Measurements from ENCODE around the gene SEC11C.
"Not testable (repeated sequence)": the region's sequence is repeated elsewhere in the genome, so short reads cannot be mapped to it uniquely, and the experiment has no call there.

SEC11C gene

DNA sequence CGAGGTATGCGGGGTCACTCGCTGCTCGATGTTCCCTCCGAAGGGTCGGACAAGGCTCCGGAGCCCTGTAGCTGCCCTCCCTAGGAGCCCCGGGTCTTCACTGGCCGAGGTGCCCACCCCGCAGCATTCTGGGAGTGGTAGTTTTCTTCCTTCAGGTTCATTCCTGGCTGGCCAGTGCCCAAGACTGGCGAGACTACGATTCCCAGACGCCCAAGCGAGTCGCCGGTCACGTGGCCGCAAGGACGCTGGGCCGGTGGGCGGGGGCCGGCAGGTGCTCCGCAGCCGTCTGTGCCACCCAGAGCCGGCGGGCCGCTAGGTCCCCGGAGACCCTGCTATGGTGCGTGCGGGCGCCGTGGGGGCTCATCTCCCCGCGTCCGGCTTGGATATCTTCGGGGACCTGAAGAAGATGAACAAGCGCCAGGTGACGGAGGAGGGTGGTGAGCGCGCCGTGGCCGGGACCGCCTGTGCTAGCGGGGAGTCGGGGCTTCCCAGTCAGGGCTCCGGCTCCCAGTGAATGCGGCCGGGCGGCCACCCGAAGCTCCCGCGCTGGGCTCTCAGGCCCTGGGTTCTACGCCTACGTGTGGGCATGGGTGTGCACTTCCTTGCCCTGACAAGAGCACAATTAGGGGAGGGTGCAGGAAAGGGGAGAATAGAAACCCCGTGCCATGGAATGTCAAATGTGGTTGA is at the start of gene SEC11C:
Gene SEC11C (plus strand): TSS at position 270 of the 687 bp plus-strand sequence. CDS start 65 bp downstream, at position 335.
- peak; percentile 92 for DNase-seq

DNA sequence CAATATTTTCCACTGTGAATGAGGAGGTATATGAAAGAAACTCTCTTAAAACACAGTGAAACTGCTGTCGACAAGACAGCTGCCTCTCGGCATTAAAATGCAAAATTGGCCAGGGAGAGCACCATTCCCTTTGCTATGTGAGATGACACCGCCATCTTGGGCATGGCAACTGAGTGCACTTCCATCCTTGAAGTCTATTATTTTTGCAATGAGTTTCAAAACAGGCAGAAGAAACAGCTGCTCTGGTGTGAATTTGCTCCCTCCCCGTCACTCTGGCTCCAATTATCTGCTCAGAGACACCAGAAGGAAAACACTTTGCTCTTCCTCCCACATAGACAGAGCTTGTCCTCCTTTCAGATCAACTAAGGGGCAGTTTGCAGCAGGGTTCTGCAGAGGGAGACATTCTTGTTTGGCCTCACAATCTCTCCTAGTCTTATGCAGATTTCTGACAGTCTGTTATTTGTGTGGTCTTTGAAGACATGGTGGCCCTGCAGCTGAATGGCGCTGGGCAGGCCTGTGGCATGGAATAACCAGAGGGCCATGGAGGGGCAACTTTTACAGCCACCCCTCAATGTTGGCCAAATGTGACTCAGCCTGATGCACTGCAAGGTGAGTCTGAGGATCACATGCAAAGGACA is 48.6 kb upstream of the SEC11C start:
- DNase-seq = no peak

GRCh38 chr18:59093668-59094067 is 46.0 kb upstream of the SEC11C start:
- DNase-seq = no peak

DNA sequence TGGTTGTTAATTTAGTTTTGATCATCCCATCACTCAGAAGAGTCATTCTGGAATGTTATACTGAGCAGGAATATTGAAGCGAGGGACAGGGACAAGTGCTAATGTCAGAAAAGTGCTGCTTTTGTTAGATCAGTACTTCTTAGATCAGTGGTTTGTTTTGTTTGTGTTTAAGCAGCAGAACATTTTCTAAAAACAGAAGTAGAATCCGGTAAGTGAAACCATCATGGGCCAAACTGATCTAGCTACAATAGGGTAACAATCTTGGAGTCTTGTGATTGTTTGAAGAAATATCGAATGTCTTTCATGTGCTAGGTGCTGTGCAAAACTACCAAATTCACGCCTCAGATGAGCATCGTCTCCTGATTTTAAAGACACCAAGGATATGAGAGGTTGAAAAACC is 45.1 kb upstream of the SEC11C start:
- no peak for DNase-seq

DNA sequence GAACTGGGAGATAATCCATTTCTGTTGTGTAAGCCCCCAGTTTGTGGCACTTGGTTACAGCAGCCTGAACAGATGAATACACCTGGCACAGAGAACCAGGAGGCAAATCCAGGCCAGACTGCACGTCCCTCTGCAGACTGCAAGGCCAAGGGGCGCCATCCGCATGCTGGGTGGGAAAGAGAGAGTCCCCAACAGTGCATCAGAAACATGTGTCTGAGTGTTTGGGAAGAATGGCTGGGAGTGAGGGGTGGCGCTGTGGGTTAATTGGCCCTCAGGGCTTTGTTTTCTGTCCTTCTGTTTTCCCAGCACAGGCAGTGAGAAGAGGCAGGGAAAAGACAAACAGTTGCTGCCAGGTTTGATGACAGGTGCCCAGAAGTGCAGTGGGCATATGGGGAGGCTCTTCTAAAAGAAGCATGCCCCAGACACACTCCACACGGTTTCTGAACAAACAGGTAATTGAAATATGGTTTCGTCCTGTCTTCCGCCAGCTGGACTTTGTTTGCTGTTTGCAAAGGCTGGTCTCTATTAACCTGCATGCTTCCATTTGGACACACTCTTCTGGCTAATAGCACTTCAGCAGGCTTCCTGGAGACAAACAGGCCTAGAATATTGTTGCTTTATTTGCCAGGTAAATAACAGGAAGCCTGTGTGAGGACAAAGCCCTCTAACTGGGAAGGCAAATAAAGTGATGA is 43.4 kb upstream of the SEC11C start:
- no peak for DNase-seq

- DNase-seq = no peak
Measured at GRCh38 chr18:59101830-59102414, 37.8 kb upstream of the SEC11C start.

GRCh38 chr18:59109375-59109774 is 30.3 kb upstream of the SEC11C start:
- no peak for DNase-seq

- DNase-seq = no peak
Measured at GRCh38 chr18:59114160-59114559, 25.5 kb upstream of the SEC11C start.

DNA sequence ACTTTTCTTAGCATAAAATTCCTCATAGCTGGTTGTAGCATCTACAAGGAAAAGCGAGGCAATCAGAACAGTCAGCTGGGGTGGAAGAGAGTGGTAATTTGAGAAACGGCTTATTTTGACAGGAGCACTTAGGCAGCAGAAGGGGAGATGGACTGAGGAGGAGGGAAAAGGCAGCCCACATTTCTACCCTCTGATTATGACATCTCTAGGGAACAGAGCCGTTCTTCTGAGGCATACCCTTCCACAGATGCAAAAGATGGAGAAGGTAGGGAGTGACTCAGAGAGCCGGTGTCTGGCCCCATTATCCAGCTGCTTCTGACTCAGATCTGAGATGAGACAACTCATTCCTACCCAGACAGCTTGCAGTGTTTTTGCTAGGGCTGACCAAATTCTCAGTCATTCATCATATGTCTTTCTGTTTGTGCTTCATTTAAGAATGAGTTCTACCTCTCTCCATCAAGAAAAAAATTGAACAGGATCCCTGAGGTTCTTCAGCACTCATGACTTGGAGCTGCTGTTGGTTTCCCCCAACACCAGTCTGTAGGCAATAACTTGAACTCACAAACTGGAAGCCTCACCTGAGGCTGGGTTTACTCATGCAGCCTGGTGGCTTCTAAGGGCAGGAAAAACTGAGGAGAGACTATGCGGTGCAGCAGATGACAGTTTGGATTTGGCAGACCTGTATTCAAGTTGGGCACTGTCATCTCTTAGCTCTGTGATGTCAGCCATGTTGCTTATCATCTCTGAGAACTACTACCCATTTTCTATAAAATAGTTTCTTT is 15.9 kb upstream of the SEC11C start:
- no peak for DNase-seq

GRCh38 chr18:59124370-59124704 is 15.3 kb upstream of the SEC11C start:
- no peak for DNase-seq

DNA sequence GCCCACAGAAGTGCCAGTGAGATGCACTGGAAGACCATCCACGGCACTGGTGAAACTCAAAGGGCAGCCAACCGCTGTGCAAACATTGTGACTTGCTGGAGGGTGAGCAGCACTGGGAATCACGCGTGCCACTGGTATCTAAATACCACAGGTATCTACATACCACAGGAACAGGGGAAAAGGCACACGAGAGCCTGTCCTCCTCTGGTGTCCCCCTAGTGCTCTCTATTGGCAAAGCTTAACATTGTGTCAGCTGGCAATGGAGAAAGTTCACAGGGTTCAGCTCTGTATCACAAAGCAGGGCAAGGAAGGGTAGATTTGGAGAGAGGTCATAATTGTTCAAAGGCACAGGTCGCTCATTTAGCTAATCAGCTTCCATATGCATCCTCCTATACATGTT is 12.6 kb upstream of the SEC11C start:
- DNase-seq = no peak

- DNase-seq = no peak
Measured at GRCh38 chr18:59129951-59130703, 9.6 kb upstream of the SEC11C start.

- no peak for DNase-seq
Measured at GRCh38 chr18:59132810-59133465, 6.7 kb upstream of the SEC11C start.

GRCh38 chr18:59139291-59139614 is 431 bp upstream of the SEC11C start:
- DNase-seq = peak; percentile 89

DNA sequence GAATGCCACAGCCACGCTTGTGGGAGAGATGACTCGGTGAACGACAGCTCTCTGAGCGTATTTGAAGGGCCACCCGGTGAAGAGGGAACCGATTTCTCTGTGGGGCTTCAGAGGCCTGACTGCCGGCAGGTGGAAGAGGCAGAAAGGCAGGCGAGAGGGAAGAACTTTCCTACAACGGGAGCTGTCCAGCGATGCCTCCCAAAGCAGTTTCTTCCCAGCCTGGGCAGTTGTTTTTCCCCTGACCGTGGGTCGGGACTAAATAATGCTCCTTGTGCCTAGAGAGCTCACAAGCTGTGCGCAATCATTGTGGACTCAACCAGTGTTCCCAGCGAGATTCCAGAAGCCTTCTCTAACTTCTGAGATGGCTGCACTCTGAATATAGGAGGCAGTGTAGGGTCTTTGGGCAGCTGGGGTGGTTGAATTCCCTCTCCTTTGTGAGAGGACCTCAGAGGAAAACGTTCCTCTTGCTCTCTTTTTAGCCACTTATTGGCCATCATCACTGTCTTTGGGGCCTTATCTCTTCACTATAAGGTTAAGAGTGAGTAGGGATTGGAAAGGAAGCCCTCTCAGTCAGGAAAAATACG is 710 bp downstream of the SEC11C start:
- DNase-seq = no peak

DNA sequence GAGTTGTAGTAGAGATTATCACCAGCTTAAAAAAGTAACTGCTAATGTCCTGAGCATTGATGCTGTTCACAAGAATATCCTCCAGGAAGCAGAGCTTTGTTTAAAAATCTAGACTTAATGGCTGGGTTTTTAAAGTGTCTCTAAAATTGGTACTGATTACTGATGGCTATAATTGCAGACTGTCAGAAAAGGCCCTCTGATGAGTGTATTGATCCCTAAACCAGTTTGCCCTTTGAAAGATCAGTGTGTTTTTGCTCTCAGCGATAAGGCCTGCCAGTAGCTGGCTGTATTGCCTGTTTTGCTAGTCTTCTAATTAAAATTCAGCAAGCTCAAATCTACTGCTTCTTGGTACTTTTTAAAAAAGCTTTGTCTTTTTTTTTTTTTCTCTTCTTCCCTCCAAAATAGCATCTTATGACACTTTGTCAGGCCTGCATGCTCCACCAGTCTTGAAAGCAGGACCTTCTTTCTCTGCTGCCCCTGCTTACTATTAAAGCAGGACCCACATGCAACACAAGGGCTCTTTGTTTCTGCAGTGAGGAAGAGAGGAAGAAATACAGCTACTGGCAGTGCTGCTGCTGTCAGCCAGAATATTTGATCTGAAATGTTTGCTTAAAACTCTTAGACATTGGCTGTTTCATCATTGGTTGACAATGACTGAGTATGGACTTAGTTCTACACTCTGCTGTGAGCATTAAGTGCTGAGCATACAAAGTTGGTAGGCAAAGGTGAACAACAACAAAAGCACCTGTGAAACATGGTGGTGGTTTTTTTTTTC is 1.8 kb downstream of the SEC11C start:
- DNase-seq = no peak

- no peak for DNase-seq
Measured at GRCh38 chr18:59142274-59142673, 2.6 kb downstream of the SEC11C start.

GRCh38 chr18:59142800-59143416 is 3.2 kb downstream of the SEC11C start:
- not testable (repeated sequence) for DNase-seq

DNA sequence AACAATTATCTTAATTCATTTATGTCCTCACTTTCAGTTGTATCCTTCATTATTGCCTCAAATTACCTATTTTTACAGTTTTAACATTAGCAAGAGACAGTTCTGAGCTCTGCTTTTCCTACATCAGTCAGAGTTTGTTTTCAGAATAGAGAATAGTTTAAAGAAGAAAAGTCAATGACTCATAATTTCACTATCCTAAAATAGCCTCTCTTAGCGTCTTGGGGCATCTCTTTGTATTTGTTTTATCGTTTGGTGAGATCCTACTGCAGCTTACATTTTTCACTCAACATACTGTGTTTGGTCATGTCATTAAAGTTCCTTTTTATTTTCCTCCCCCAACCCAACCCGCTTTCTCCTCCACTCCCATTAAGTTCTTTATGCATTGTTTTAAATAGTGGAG is 3.8 kb downstream of the SEC11C start:
- DNase-seq = no peak

- no peak for DNase-seq
Measured at GRCh38 chr18:59144483-59144882, 4.8 kb downstream of the SEC11C start.

Measured in activated CD4-positive, CD25-positive, alpha-beta regulatory T cell treated with anti-CD3 and anti-CD28 coated beads, Interleukin-2, amount 50 U/mL, for 72 hours (primary cell).